Lower leg skin (tissue), 4 donors: ENCODE results near the gene CUL1. TPM values are rescaled to one million over a fixed set of nuclear protein-coding genes. Genes with fewer than 3 reads are reported as not detected.

Experiments used
- DNase-seq, 2 donors: peaks; one replicate each; pipeline ENCODE4 v3.0.0-alpha.2; 2019; ENCODE audit warnings: low spot score in 2 of 2
- H3K4me3 ChIP-seq: fragments of 200-600 bp; sonication (generic); 2 replicates; pipeline ENCODE4 v1.5.1; 2017; ENCODE audit warnings: mild to moderate bottlenecking, low read depth; ENCODE audit not compliant: poor library complexity, severe bottlenecking
- CTCF ChIP-seq, 3 donors: fragments of 450-650 bp; IDR thresholded peaks; one replicate each; pipeline ENCODE4 v1.5.1; 2016; ENCODE audit warnings: antibody characterized with exemption in 3 of 3, mild to moderate bottlenecking in 3 of 3, moderate library complexity in 2 of 3
- POLR2A ChIP-seq, 2 donors: fragments of 450-650 bp; IDR thresholded peaks; one replicate each; pipeline ENCODE4 v1.6.1; 2016 to 2017; ENCODE audit warnings: antibody characterized with exemption in 2 of 2, mild to moderate bottlenecking in 1 of 2, moderate library complexity in 1 of 2
- WGBS, 2 donors: methylation state at CpG; one replicate each; pipeline ENCODE4 v1.1.5; 2018; 5-methylcytosine and 5-hydroxymethylcytosine counted together
- intact Hi-C: fragments of 100-400 bp; cut with DNase I; formaldehyde crosslinking; loops from one replicate; pipeline ENCODE4 v1.15.0; 2023; ENCODE audit warnings: low total_unique reads
- total RNA-seq, 4 donors: library from RNA; depleted of rRNA; stranded (reverse); fragments of >200 nt; gene quantifications; one replicate each; pipeline ENCODE4 v1.1.0, GENCODE V29; 2016

Gene CUL1
- total RNA-seq, 4 donors from 2014 or later, result 49.6 to 56.5 (median 52.6) TPM

- DNase-seq, result no peak
- intact Hi-C loops, result no loop called here
These were observed 22.7 kb downstream of the CUL1 start for GRCh38 chr7:148721390-148721789.

GRCh38 chr7:148722340-148723165 is 23.9 kb downstream of the CUL1 start:
- H3K4me3 ChIP-seq, result no peak overlapping the region
- WGBS, 2 donors, result 78 to 82% methylated on average over 8 of the region's 8 CpGs
- intact Hi-C loops, result no loop called here
- TF ChIP-seq POLR2A (IDR thresholded peaks at IDR 0.05) (no peak), CTCF (IDR thresholded peaks at IDR 0.05) (no peak)
- DNase-seq, result no peak

More at GRCh38 chr7:148721390-148721789, 22.7 kb downstream of the CUL1 start:
- WGBS, 2 donors, result 89 to 93% methylated on average over 3 of the region's 3 CpGs
- H3K4me3 ChIP-seq, result no peak overlapping the region
- TF ChIP-seq CTCF (IDR thresholded peaks at IDR 0.05) (no peak), POLR2A (IDR thresholded peaks at IDR 0.05) (no peak)

DNA sequence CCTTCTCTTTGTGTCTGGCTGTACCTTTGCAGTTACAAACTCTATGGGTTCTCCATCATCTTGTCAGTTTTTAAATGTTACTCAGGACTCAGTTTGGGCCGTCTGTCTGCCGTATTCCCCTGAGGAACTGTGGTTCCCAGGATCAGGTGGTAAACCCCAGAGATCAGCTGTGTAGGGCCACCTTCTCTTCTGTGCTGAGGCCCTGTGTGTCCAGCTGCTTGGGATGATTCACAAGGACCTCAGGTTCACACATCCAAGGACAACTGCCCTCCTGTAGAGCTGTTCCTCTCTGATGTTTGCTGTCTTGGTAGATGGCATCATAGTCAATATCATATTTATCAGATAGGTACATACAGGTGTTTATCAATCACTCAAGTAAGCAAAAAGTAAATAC is 24.5 kb downstream of the CUL1 start:
- no peak for DNase-seq
- intact Hi-C loops, result no loop called here
- H3K4me3 ChIP-seq, result no peak overlapping the region
- TF ChIP-seq CTCF (IDR thresholded peaks at IDR 0.05) (no peak), POLR2A (IDR thresholded peaks at IDR 0.05) (no peak)
- 80 to 88% methylated on average over 2 of the region's 2 CpGs for WGBS, 2 donors

DNA sequence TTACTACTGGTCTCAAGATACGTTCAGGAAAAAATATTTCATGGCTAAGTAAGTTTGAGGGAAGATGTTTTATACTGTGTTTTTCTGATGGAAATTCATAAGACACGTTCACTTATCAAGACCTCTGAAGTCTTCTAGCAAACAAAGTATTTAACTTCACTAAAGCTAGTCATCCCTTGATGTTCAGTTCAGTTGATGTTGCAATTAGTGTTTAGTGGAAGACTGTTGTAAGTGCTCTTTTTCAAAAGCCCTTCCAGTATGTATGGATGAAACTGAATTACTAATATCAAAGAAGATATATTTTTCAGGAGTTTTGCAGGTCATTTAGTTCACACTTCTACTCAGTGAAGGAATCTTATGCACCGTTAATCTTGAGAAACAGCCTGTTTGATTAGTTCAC is 25.1 kb downstream of the CUL1 start:
- H3K4me3 ChIP-seq, result no peak overlapping the region
- no peak for DNase-seq
- WGBS, 2 donors, result 78 to 86% methylated on average over 3 of the region's 3 CpGs
- TF ChIP-seq POLR2A (IDR thresholded peaks at IDR 0.05), result no peak
- intact Hi-C loops, result no loop called here

- TF ChIP-seq POLR2A (IDR thresholded peaks at IDR 0.05), result no peak
- no peak for TF ChIP-seq CTCF (IDR thresholded peaks at IDR 0.05)
- 59 to 67% methylated on average over 2 of the region's 2 CpGs for WGBS, 2 donors
These were observed 27.7 kb downstream of the CUL1 start for GRCh38 chr7:148726385-148726784.

DNA sequence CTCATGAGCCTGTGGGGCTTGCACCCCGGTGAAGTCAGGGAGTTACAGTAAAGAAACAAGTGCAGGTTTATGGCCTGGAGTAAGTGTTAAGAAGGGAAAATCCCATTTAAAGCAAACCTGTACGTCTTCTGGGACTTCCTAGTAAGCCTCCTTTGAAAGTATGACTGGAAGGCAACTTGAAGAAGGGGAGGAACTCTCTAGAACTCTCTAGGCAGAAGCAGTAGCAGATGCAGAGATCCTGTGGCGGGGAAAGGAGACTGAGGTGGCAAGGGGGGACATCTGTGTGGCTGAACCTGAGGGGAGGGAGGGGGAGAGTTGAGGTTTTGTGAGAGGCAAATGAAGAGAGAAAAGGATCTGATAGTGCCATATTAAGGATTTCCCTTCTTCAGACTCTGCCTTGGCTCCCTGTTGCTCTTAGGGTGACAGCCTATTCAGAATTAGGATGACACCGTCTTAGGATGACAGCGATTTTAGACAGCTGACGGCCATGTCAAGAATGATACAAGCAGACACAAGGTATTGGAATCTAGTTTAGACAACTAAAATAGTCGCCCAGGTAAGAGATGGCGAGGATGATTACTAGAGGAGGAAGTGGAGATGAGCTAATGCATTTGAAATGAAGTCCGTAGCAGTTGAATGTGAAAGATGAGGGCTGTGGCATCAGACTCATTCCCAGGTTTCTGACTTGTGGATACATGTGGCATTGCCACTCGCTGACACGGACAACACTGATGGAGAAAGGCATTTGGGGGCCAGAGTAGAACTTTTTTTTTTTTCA is 29.0 kb downstream of the CUL1 start:
- TF ChIP-seq POLR2A (IDR thresholded peaks at IDR 0.05) (no peak), CTCF (IDR thresholded peaks at IDR 0.05) (no peak)
- 78 to 79% methylated on average over 11 of the region's 11 CpGs for WGBS, 2 donors
- no peak for DNase-seq
- no peak overlapping the region for H3K4me3 ChIP-seq
- intact Hi-C loops, result no loop called here

More at GRCh38 chr7:148726385-148726784, 27.7 kb downstream of the CUL1 start:
- intact Hi-C loops, result no loop called here
- no peak overlapping the region for H3K4me3 ChIP-seq
- no peak for DNase-seq
